Measurements from ENCODE around the gene SNAPC5. TPM values are rescaled to one million over a fixed set of nuclear protein-coding genes. Genes with fewer than 3 reads are reported as not detected.
A peak's percentile ranks its signal among the peaks of the same experiment; 100 is the strongest.
"Not testable (repeated sequence)": the region's sequence is repeated elsewhere in the genome, so short reads cannot be mapped to it uniquely, and the experiment has no call there.

SNAPC5 gene
- total RNA-seq, 4 donors from 2014 or later, result 7.8 to 31.1 (median 16.7) TPM

GRCh38 chr15:66462627-66463026, 34.9 kb downstream of the SNAPC5 start:
- intact Hi-C loops (cut with DNase I), result no loop called here
- Histone ChIP-seq H3K27ac (peak overlapping the region in 2 of 4 donors; percentile 60 to 63), H3K9me3 (no peaks in the 10 kb centered on the region), H3K4me3 (no peak overlapping the region), H3K27me3 (no peaks in the 10 kb centered on the region), H3K36me3 (no peaks in the 10 kb centered on the region), H3K4me1 (peaks cover 11 to 56% (median 16%) of the 10 kb centered on the region in 3 donors)
- WGBS, 2 donors, result 64 to 73% methylated on average over 4 of the region's 4 CpGs
- DNase-seq, result no peak
- TF ChIP-seq CTCF (IDR thresholded peaks at IDR 0.05) (no peak), POLR2A (IDR thresholded peaks at IDR 0.05) (no peak)

- DNase-seq, result no peak
- TF ChIP-seq CTCF (IDR thresholded peaks at IDR 0.05), result no peak
- no peak for TF ChIP-seq POLR2A (IDR thresholded peaks at IDR 0.05)
- H3K27me3 ChIP-seq, result no peaks in the 10 kb centered on the region
- no peaks in the 10 kb centered on the region for H3K36me3 ChIP-seq
- intact Hi-C loops (cut with DNase I), result no loop called here
- no peak overlapping the region for H3K4me3 ChIP-seq
- no peaks in the 10 kb centered on the region for H3K9me3 ChIP-seq
- WGBS, 2 donors, result 36 to 69% methylated on average over 2 of the region's 2 CpGs
- H3K4me1 ChIP-seq, result peaks cover 11 to 53% (median 16%) of the 10 kb centered on the region in 3 donors
- peak overlapping the region in 3 of 4 donors; percentile 48 to 63 (median 60) for H3K27ac ChIP-seq
Measured at GRCh38 chr15:66461917-66462316, 35.6 kb downstream of the SNAPC5 start.

- H3K4me3 ChIP-seq; H3K27me3 ChIP-seq; DNase-seq; H3K9me3 ChIP-seq; H3K36me3 ChIP-seq; intact Hi-C loops (cut with DNase I): not testable (repeated sequence)
- Histone ChIP-seq H3K27ac (peak overlapping the region in 3 of 4 donors; percentile 48 to 63 (median 60)), H3K4me1 (peaks cover 11 to 47% (median 16%) of the 10 kb centered on the region in 3 donors)
- WGBS, 2 donors, result 76 to 82% methylated on average over 4 to 6 of the region's 6 CpGs
Measured at GRCh38 chr15:66461294-66461693, 36.3 kb downstream of the SNAPC5 start.

- no peaks in the 10 kb centered on the region for H3K27me3 ChIP-seq
- no peaks in the 10 kb centered on the region for H3K36me3 ChIP-seq
- H3K4me1 ChIP-seq, result peaks cover 11 to 39% (median 16%) of the 10 kb centered on the region in 3 donors
- H3K4me3 ChIP-seq, result no peak overlapping the region
- intact Hi-C loops (cut with DNase I), result no loop called here
- TF ChIP-seq POLR2A (IDR thresholded peaks at IDR 0.05) (no peak), CTCF (IDR thresholded peaks at IDR 0.05) (no peak)
- WGBS, 2 donors, result 53 to 69% methylated on average over 3 of the region's 3 CpGs
- DNase-seq, result no peak
- H3K27ac ChIP-seq, result peak overlapping the region in 3 of 4 donors; percentile 14 to 19 (median 16)
- H3K9me3 ChIP-seq, result no peaks in the 10 kb centered on the region
Measured at GRCh38 chr15:66459818-66460615, 37.5 kb downstream of the SNAPC5 start.

- no peak for DNase-seq
- Histone ChIP-seq H3K27ac (no peak overlapping the region), H3K36me3 (peaks cover 0 to 9% (median 0%) of the 10 kb centered on the region in 3 donors), H3K9me3 (no peaks in the 10 kb centered on the region), H3K4me3 (no peak overlapping the region), H3K27me3 (no peaks in the 10 kb centered on the region), H3K4me1 (peaks cover 9 to 22% (median 12%) of the 10 kb centered on the region in 3 donors)
- TF ChIP-seq CTCF (IDR thresholded peaks at IDR 0.05), result no peak
- no peak for TF ChIP-seq POLR2A (IDR thresholded peaks at IDR 0.05)
- intact Hi-C loops (cut with DNase I), result no loop called here
- 58 to 63% methylated on average over 3 of the region's 3 CpGs for WGBS, 2 donors
Measured at GRCh38 chr15:66456211-66456610, 41.4 kb downstream of the SNAPC5 start.

All from esophagus squamous epithelium (tissue), 5 donors.